GM13976 (cell line): ENCODE data around the gene RNF220.

Experiments
- DNase-seq: peaks from one replicate; pipeline ENCODE4 v3.0.0; 2012; ENCODE audit warnings: low spot score
- in situ Hi-C: fragments of 300-500 bp; cut with MboI; formaldehyde crosslinking; loops from one replicate; pipeline ENCODE4 v1.12.0; 2022; ENCODE audit warnings: low sequenced_read_pairs, mixed read lengths, inconsistent platforms; ENCODE audit not compliant: unreplicated experiment
- TF ChIP-seq, protein P1 (sequence below): IDR thresholded peaks from 2 replicates; pipeline ENCODE4 v1.5.1; 2012; ENCODE audit warnings: borderline replicate concordance, mild to moderate bottlenecking; ENCODE audit not compliant: insufficient read depth; ENCODE audit errors: extremely low read depth, missing control alignments, control extremely low read depth

Gene RNF220

GRCh38 chr1:44587796-44588460 lies 182.9 kb downstream of the RNF220 start:
- TF ChIP-seq, protein P1, sequence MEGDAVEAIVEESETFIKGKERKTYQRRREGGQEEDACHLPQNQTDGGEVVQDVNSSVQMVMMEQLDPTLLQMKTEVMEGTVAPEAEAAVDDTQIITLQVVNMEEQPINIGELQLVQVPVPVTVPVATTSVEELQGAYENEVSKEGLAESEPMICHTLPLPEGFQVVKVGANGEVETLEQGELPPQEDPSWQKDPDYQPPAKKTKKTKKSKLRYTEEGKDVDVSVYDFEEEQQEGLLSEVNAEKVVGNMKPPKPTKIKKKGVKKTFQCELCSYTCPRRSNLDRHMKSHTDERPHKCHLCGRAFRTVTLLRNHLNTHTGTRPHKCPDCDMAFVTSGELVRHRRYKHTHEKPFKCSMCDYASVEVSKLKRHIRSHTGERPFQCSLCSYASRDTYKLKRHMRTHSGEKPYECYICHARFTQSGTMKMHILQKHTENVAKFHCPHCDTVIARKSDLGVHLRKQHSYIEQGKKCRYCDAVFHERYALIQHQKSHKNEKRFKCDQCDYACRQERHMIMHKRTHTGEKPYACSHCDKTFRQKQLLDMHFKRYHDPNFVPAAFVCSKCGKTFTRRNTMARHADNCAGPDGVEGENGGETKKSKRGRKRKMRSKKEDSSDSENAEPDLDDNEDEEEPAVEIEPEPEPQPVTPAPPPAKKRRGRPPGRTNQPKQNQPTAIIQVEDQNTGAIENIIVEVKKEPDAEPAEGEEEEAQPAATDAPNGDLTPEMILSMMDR: no peak
- no peak for DNase-seq
- in situ Hi-C loops: no loop called here

DNA sequence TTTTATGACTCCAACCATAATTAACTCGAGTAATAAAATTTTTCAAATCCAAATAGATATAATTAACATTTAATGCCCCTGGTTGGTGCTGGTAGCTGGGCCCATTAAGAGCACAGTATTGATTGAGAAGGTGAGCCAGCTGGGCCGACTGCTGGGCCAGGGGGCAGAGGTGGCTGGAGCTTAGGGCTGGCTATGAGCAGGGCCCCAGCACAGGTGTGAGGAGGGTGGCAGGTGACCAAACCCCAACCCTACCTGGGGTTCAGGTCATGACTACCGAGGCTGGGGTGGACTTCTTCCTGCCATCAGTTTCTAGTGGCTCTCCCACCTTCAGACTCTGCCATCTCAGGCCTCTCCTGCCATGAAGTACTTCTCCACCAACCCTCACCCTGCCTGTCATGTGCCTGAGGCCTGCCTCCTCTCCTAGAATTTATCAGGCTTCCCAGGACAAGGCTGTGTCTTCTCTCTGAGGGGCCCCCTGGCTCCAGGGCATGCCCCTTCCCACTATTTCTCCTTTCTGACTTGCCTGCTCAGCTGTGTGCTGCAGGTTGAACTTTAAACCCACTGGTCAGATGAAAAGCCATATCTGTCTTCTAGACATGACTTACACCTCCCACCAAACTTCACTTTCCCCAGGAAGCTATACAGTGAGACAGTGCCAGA lies 183.6 kb downstream of the RNF220 start:
- TF ChIP-seq, protein P1: no peak
- no peak for DNase-seq
- in situ Hi-C loops: no loop called here

GRCh38 chr1:44590475-44590874 lies 185.4 kb downstream of the RNF220 start:
- in situ Hi-C loops: loop anchor here (10.0 kb wide), 1 partner anchor 216 kb away; no protein-coding TSS in a partner anchor
- TF ChIP-seq, protein P1: no peak
- DNase-seq: no peak

DNA sequence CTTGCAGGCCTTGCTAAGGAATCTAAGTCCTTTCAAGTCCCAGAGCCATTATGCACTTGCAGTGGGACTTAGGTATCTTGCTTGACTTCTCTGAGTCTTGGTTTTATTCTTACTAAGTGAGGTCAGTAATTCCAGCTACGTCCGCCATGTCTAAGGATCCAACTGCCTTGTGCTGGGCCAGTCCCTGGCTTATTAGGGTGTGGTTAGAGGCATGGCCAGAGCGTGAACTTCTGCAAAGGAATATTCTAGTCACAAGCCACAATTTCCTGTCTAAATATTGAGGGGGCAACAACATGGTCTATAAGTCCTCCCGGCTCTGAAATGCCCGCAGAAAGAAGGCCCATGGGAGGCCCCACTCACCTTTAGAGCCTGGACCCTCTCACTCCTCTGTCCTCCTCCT lies 186.3 kb downstream of the RNF220 start:
- in situ Hi-C loops: loop anchor here (10.0 kb wide), 1 partner anchor 217 kb away; no protein-coding TSS in a partner anchor
- TF ChIP-seq, protein P1: no peak
- no peak for DNase-seq

GRCh38 chr1:44592208-44593145 lies 187.4 kb downstream of the RNF220 start:
- TF ChIP-seq, protein P1: no peak
- no peak for DNase-seq
- in situ Hi-C loops: loop anchor here (10.0 kb wide), 1 partner anchor 218 kb away; no protein-coding TSS in a partner anchor

DNA sequence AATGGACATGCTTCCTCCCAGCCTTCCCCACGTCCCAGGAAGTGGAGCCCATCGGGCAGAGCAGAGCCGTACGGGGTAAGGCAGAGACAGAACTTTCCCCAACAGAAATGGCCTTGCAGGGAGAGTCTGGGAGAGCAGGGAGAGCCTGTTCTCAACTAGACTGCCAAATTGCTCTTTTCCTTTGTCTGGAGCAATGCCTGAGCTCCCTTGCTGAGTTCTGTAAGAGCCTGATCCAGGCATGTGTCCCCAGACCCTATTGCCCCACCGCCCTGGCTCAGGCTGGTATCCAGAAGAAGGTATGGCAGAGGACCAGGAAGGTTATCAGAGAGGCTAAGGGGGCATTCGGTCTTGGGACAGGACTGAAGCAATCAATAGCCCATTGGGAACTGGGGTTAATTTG lies 189.3 kb downstream of the RNF220 start:
- TF ChIP-seq, protein P1: no peak
- in situ Hi-C loops: loop anchor here (10.0 kb wide), 1 partner anchor 220 kb away; no protein-coding TSS in a partner anchor
- no peak for DNase-seq
